GM13976 (cell line): ENCODE data around the gene CECR2.
"Not testable (repeated sequence)": the region's sequence is repeated elsewhere in the genome, so short reads cannot be mapped to it uniquely, and the experiment has no call there.

Experiments used
- DNase-seq: peaks from one replicate; pipeline ENCODE4 v3.0.0; 2012; ENCODE audit warnings: low spot score
- CTCF ChIP-seq: IDR thresholded peaks from 2 replicates; pipeline ENCODE4 v1.5.1; 2012; ENCODE audit warnings: borderline replicate concordance, mild to moderate bottlenecking; ENCODE audit not compliant: insufficient read depth; ENCODE audit errors: extremely low read depth, missing control alignments, control extremely low read depth
- in situ Hi-C: fragments of 300-500 bp; cut with MboI; formaldehyde crosslinking; loops from one replicate; pipeline ENCODE4 v1.12.0; 2022; ENCODE audit warnings: low sequenced_read_pairs, mixed read lengths, inconsistent platforms; ENCODE audit not compliant: unreplicated experiment

The CECR2 gene

GRCh38 chr22:17422736-17423343 lies 53.6 kb downstream of the CECR2 start:
- in situ Hi-C loops, result no loop called here
- no peak for TF ChIP-seq CTCF
- DNase-seq, result no peak

DNA sequence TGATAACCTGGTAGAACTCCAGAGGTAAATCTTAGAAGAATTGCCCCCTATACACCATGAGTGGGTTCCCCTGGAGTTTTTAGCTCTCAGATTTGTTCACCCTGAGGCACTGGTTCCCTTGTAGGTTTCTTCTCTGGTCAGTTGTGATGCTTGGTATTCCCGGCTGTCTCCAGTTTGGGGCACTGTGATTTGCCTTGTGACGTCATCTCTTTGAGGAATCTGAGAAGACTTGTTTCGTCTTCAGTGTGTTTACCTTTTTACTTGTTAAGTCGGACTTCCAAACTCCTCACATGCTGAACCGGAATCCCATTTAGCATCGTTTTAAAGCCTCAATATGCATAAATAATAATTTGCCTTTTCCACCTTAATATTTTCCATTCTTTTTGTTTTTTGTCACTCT lies 54.4 kb downstream of the CECR2 start:
- in situ Hi-C loops, result no loop called here
- no peak for TF ChIP-seq CTCF
- no peak for DNase-seq

DNA sequence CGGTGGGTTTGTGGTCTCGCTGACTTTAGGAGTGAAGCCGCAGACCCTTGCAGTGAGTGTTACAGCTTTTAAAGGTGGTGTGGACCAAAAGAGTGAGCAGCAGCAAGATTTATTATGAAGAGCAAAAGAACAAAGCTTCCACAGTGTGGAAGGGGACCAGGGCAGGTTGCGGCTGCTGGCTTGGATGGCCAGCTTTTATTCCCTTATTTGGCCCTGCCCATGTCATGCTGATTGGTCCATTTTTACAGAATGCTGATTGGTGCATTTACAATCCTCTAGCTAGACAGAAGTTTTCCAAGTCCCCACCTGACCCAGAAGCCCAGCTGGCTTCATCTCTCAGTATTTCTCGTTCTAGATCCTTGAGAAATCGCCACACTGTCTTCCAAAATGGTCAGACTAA lies 58.3 kb downstream of the CECR2 start:
- in situ Hi-C loops, DNase-seq: not testable (repeated sequence)

GRCh38 chr22:17429516-17429915 lies 60.3 kb downstream of the CECR2 start:
- no peak for DNase-seq
- in situ Hi-C loops, result no loop called here
- no peak for TF ChIP-seq CTCF

DNA sequence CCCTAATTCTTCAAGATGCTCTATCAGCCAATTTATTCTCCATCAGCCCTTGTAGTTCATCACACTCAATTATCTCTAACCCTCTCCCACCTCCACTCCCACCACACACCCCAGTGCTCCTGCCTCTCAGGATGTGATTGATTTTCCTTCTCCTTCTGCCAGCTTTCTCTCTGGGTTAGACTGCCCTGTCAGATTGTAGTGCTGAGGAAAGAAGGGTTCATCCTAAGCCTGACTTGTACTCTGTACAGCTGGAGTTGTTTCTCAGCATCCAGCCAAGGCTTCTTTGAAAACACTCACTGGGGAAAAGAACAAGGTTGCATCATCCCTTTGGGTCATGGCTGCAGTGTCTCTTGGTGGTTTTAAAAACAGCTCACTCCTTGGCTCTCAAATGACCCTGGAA lies 61.2 kb downstream of the CECR2 start:
- TF ChIP-seq CTCF, result no peak
- in situ Hi-C loops, result no loop called here
- no peak for DNase-seq

- TF ChIP-seq CTCF, result no peak
- DNase-seq, result no peak
- in situ Hi-C loops, result no loop called here
These were observed 61.9 kb downstream of the CECR2 start for GRCh38 chr22:17431179-17431578.

DNA sequence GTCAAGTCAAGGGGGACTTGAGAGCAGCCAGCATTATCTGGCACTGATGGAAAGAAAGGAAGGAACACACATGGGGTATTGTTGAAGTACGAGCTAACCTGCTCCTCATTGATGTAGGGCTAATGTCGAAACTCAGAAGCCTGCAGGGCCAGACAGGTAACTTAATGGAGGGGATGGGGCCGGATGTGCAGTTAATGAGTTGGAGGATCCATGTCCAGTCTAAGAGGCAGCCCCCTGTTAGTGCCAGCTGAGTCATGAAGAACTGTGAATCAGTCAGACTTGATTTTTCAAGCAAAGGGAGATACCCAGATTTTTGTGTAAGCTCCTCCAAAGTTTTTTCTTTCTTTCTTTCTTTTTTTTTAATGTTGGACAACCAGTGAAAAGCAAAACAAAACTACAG lies 65.6 kb downstream of the CECR2 start:
- TF ChIP-seq CTCF, result no peak
- in situ Hi-C loops, result no loop called here
- DNase-seq, result no peak
